B cell (primary cell): ENCODE measurements around the gene CHAF1A.

Source experiments
- EZH2 ChIP-seq: IDR thresholded peaks from 2 replicates; pipeline ENCODE4 v1.6.1; 2012; ENCODE audit warnings: borderline replicate concordance, low read depth, mild to moderate bottlenecking, moderate library complexity, low read length; ENCODE audit not compliant: insufficient read depth, poor library complexity, severe bottlenecking
- TF ChIP-seq, protein P1 (sequence below): fragments of 200-600 bp; IDR thresholded peaks from one replicate; pipeline ENCODE4 v1.8.0; 2022; ENCODE audit warnings: antibody characterized with exemption, mild to moderate bottlenecking

DNA sequence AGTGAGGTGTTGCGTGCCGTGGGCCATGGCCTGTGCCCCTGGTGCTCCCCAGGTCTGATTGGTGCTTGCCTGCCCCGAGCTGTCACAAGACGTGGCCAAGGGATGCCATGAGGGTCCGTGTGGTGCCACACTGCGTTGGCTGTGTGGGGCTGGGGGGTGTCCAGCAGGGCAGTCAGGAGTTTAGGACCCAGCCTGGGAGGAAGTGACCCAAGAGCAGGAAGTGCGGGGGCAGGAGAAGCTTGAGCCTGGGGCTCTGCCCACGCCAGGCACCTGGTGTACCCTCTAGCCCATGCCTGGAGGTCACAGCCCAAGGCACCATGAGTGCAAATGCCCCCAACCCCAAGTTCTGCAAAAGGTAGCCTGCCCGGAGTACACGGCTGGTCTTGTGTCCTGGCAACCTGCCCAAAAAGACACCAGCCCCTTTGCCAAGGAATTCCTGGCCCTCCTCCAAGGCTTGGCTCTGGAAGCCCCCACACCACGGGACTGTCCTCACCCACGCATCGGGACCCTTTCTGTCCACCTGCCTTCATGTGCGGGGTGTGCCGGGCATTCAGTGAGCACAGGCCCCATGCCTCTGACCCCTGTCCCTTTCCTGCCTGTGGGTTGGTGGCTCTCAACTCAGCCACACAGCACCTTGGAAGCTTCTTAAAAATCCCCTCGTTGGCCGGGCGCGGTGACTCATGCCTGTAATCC is 34.2 kb upstream of the CHAF1A start:
- TF ChIP-seq, protein P1, sequence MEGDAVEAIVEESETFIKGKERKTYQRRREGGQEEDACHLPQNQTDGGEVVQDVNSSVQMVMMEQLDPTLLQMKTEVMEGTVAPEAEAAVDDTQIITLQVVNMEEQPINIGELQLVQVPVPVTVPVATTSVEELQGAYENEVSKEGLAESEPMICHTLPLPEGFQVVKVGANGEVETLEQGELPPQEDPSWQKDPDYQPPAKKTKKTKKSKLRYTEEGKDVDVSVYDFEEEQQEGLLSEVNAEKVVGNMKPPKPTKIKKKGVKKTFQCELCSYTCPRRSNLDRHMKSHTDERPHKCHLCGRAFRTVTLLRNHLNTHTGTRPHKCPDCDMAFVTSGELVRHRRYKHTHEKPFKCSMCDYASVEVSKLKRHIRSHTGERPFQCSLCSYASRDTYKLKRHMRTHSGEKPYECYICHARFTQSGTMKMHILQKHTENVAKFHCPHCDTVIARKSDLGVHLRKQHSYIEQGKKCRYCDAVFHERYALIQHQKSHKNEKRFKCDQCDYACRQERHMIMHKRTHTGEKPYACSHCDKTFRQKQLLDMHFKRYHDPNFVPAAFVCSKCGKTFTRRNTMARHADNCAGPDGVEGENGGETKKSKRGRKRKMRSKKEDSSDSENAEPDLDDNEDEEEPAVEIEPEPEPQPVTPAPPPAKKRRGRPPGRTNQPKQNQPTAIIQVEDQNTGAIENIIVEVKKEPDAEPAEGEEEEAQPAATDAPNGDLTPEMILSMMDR = no peak
- no peak for TF ChIP-seq EZH2
